ENCODE results near the gene CACNA2D4. TPM values are rescaled to one million over a fixed set of nuclear protein-coding genes. Genes with fewer than 3 reads are reported as not detected.

Gene CACNA2D4
- total RNA-seq, 4 donors from 2014 or later = 3.3 to 29.1 (median 11.5) TPM

- no peak for TF ChIP-seq CTCF (IDR thresholded peaks at IDR 0.05; ENCODE audit: low read depth)
Observed at GRCh38 chr12:1779783-1780182, 138.7 kb downstream of the CACNA2D4 start.

- no peak for TF ChIP-seq CTCF (IDR thresholded peaks at IDR 0.05; ENCODE audit: low read depth)
Observed at GRCh38 chr12:1778911-1779310, 139.5 kb downstream of the CACNA2D4 start.

GRCh38 chr12:1777798-1778197 is 140.7 kb downstream of the CACNA2D4 start:
- TF ChIP-seq CTCF (IDR thresholded peaks at IDR 0.05; ENCODE audit: low read depth) = no peak

- TF ChIP-seq CTCF (IDR thresholded peaks at IDR 0.05; ENCODE audit: low read depth) = no peak
Observed at GRCh38 chr12:1776170-1776921, 142.1 kb downstream of the CACNA2D4 start.

GRCh38 chr12:1773937-1774655 is 144.4 kb downstream of the CACNA2D4 start:
- no peak for TF ChIP-seq CTCF (IDR thresholded peaks at IDR 0.05; ENCODE audit: low read depth)

GRCh38 chr12:1769809-1770494 is 148.5 kb downstream of the CACNA2D4 start:
- no peak for TF ChIP-seq CTCF (IDR thresholded peaks at IDR 0.05; ENCODE audit: low read depth)

GRCh38 chr12:1768615-1769014 is 149.8 kb downstream of the CACNA2D4 start:
- TF ChIP-seq CTCF (IDR thresholded peaks at IDR 0.05; ENCODE audit: low read depth) = no peak
